Activated T-helper 2 cell treated with anti-CD3 and anti-CD28 coated beads, Interferon-gamma antibody, Interleukin-2, Interleukin-4, amounts not matched to agents 10 μg/mL and 5 μg/mL and 100 μg/mL, durations not matched to agents 14 hours and 24 hours and 36 hours (primary cell): ENCODE measurements around the gene FUT4. TPM values are rescaled to one million over a fixed set of nuclear protein-coding genes. Genes with fewer than 3 reads are reported as not detected.
"Not testable (repeated sequence)": the region's sequence is repeated elsewhere in the genome, so short reads cannot be mapped to it uniquely, and the experiment has no call there.

Experiments used
- DNase-seq: peaks from one replicate; pipeline ENCODE4 v3.0.0; 2021; ENCODE audit warnings: low spot score
- H3K27ac Mint-ChIP-seq: one replicate; pipeline ENCODE4 v1.8.0; 2021; ENCODE audit warnings: mixed read lengths
- H3K27me3 Mint-ChIP-seq: one replicate; pipeline ENCODE4 v1.8.0; 2021; ENCODE audit warnings: low read depth, mixed read lengths
- H3K36me3 Mint-ChIP-seq: one replicate; pipeline ENCODE4 v1.8.0; 2021; ENCODE audit warnings: low read depth, mixed read lengths
- H3K4me1 Mint-ChIP-seq: one replicate; pipeline ENCODE4 v1.8.0; 2021; ENCODE audit warnings: low read depth, mixed read lengths
- H3K4me3 Mint-ChIP-seq: one replicate; pipeline ENCODE4 v1.8.0; 2021; ENCODE audit warnings: low read depth, mild to moderate bottlenecking, moderate library complexity, mixed read lengths
- H3K9me3 Mint-ChIP-seq: one replicate; pipeline ENCODE4 v1.8.0; 2021; ENCODE audit warnings: mixed read lengths
- intact Hi-C: fragments of 100-400 bp; cut with micrococcal nuclease; formaldehyde crosslinking; loops from one replicate; pipeline ENCODE4 v1.15.1; 2023
- total RNA-seq: library from RNA; stranded (reverse); gene quantifications from 2 replicates; pipeline ENCODE4 v1.2.3, GENCODE V29; 2022

The FUT4 gene
- total RNA-seq, 1 donor from 2014 or later, result 8.9 TPM

DNA sequence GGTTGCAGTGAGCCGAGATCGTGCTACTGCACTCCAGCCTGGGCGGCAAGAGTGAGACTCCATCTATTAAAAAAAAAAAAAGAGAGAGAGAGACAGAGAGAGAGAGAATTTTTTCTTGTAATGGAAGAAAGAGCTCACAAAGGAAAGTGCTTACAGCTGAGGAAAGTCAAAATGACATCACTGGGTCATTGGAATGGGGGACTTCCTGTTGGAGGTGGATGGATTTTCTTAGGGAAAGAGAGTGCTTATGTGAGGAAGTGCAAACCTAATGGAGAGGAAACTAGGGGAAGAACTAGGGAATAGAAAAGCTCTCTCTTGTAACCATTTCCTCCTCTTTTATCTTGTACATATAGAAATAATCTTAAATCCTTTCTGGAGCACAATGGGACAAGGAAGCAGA lies 17.1 kb downstream of the FUT4 start:
- no peaks in the 10 kb centered on the region for H3K36me3 Mint-ChIP-seq
- no peak overlapping the region for H3K4me3 Mint-ChIP-seq
- no peaks in the 10 kb centered on the region for H3K9me3 Mint-ChIP-seq
- no peak for DNase-seq
- intact Hi-C loops, result no loop called here
- H3K4me1 Mint-ChIP-seq, result peaks cover 2% of the 10 kb centered on the region
- H3K27me3 Mint-ChIP-seq, result no peaks in the 10 kb centered on the region
- H3K27ac Mint-ChIP-seq, result no peak overlapping the region

DNA sequence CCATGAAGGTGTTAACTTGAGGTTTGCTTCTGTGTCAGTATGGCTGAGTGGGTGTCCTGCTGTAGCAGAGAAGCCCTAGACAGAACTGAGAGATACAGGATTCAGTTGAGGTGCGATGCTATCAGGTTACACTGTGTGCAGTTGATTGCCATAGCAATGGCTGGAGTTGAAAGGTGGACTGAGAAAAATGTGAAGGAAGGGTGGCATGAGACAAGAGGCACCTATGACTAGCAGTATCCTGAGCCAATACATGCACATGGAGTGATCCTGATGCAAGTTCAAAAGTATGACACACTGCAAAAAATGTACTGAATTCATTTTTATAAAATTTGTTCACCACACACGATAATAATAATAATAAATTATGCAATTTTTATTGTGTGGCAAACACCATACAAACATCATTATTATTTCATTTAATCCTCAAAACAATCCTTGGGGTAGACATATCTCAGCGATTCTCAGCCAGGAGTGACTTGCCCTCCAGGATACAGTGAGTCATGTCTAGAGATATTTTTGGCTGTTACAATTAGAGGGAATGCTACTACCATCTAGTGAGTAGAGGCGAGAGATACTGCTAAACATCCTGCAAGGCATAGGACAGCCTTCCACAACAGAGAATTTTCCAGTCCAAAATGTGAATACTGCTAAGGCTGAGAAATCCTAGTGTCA lies 19.6 kb downstream of the FUT4 start:
- intact Hi-C loops, result no loop called here
- Mint-ChIP-seq H3K4me3 (no peak overlapping the region), H3K36me3 (no peaks in the 10 kb centered on the region), H3K27ac (no peak overlapping the region), H3K27me3 (no peaks in the 10 kb centered on the region), H3K4me1 (peaks cover 2% of the 10 kb centered on the region), H3K9me3 (no peaks in the 10 kb centered on the region)
- no peak for DNase-seq

DNA sequence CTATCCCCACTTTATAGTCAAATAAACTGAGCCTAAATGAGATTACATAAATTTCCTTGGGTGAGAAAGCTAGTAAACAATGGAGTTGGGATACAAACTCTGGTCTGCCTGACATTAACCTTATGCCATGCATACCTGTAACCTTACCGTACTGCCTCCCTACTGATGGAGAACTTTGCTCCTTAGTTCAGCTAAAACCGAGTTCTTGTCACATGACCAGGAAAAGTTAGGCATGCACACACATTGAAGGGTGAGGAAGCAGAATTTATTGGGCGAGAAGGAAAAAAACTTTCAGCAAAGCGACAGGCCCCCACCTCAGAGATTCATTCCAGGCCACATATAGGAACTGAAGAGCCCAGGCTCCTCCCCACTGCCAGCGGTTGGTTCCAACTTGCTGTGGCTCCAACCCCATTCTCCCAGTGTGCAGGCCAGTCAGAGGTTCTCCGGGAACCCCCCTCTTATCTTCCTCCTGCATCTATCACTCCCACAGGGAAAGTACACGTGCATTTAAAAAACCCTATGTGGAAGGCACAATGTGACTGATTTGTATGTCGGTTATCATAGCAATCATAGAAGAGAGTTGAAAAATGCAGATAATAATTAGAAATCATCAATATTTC lies 20.2 kb downstream of the FUT4 start:
- peaks cover 2% of the 10 kb centered on the region for H3K4me1 Mint-ChIP-seq
- H3K27ac Mint-ChIP-seq, result no peak overlapping the region
- no peak overlapping the region for H3K4me3 Mint-ChIP-seq
- H3K27me3 Mint-ChIP-seq, result no peaks in the 10 kb centered on the region
- no peaks in the 10 kb centered on the region for H3K9me3 Mint-ChIP-seq
- intact Hi-C loops, result no loop called here
- no peak for DNase-seq
- H3K36me3 Mint-ChIP-seq, result no peaks in the 10 kb centered on the region

DNA sequence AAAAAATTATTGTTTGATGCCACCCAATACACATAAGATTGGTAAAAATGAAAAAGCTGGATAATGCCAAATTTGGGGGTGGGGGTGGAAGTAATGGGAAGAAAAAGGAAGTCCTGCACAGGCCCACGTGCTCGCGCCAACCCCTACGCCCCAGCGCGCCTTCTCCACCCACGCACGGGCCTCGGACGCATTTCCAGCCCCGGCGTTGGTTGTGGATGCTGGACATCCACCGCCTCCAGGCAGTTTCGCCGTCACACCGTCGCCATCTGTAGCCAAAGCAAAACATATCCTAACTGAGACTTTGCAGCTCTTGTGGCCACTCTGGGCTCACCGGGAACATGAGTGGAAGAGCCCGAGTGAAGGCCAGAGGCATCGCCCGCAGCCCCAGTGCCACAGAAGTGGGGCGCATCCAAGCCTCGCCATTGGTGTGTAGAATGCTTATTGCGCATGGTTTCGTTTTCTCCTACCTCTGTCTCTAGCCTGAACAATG lies 23.5 kb downstream of the FUT4 start, which contains the start of gene PIWIL4:
TSS of gene PIWIL4 (plus strand) at position 188 of the 490 bp plus-strand sequence. CDS start at position 339, 151 bp downstream.
- no peak for DNase-seq
- Mint-ChIP-seq H3K4me1 (peaks cover 2% of the 10 kb centered on the region), H3K27me3 (no peaks in the 10 kb centered on the region), H3K27ac (no peak within 1 kb of the TSS), H3K36me3 (no peaks in the 10 kb centered on the region), H3K4me3 (no peak within 1 kb of the TSS), H3K9me3 (no peaks in the 10 kb centered on the region)
- intact Hi-C loops, result no loop called here

DNA sequence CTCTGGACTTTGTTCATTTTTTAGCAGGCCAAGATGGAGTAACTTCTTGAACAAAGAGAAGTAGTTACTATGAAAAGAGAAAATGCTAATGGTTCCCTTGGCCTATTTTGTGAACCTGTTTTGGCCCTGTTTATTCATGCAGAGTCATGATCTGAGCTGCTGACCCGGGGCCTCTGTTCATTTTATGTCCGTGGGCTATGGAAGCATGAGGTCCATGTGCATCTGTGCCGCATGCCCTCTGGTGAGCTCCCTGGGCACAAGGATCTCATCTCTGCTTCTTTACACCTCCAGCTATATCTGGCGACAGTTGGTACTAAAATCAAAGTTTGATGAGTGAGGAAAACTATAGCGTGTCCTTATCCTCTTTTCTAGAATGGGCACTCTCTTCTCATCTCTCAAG lies 24.5 kb downstream of the FUT4 start:
- Mint-ChIP-seq H3K36me3 (no peaks in the 10 kb centered on the region), H3K4me3 (no peak overlapping the region), H3K9me3 (no peaks in the 10 kb centered on the region), H3K27ac (no peak overlapping the region), H3K4me1 (peaks cover 2% of the 10 kb centered on the region), H3K27me3 (no peaks in the 10 kb centered on the region)
- DNase-seq, result no peak
- intact Hi-C loops, result no loop called here

DNA sequence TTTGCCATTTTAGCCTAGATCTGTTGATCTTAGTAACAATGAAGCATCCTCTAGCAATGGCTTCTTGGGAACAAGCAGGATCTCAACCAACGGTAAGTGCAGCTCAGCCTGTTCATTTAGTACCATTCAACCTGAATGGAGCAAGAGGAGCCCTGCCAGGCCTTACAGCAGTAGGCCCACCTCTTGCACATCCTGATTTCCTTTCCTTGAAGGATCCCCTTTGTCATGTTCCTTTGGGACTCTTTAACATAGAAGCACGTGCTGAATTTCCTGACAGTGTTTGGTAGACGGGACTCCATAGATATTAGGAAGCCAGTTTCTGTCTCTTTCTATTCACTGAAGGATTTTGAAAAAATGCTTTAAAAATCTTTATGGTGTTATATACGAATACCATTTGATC lies 25.0 kb downstream of the FUT4 start:
- intact Hi-C loops, result no loop called here
- Mint-ChIP-seq H3K4me3 (no peak overlapping the region), H3K27ac (no peak overlapping the region), H3K36me3 (no peaks in the 10 kb centered on the region), H3K9me3 (no peaks in the 10 kb centered on the region), H3K4me1 (peaks cover 2% of the 10 kb centered on the region), H3K27me3 (no peaks in the 10 kb centered on the region)
- no peak for DNase-seq

DNA sequence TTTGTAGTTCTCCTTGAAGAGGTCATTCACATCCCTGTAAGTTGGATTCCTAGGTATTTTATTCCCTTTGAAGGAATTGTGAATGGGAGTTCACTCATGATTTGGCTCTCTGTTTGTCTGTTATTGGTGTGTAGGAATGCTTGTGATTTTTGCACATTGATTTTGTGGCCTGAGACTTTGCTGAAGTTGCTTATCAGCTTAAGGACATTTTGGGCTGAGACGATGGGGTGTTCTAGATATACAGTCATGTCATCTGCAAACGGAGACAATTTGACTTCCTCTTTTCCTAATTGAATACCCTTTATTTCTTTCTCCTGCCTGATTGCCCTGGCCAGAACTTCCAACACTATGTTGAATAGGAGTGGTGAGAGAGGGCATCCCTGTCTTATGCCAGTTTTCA lies 29.3 kb downstream of the FUT4 start:
- DNase-seq, H3K27ac Mint-ChIP-seq, H3K9me3 Mint-ChIP-seq, H3K4me1 Mint-ChIP-seq, H3K36me3 Mint-ChIP-seq, H3K4me3 Mint-ChIP-seq, H3K27me3 Mint-ChIP-seq, intact Hi-C loops: not testable (repeated sequence)

DNA sequence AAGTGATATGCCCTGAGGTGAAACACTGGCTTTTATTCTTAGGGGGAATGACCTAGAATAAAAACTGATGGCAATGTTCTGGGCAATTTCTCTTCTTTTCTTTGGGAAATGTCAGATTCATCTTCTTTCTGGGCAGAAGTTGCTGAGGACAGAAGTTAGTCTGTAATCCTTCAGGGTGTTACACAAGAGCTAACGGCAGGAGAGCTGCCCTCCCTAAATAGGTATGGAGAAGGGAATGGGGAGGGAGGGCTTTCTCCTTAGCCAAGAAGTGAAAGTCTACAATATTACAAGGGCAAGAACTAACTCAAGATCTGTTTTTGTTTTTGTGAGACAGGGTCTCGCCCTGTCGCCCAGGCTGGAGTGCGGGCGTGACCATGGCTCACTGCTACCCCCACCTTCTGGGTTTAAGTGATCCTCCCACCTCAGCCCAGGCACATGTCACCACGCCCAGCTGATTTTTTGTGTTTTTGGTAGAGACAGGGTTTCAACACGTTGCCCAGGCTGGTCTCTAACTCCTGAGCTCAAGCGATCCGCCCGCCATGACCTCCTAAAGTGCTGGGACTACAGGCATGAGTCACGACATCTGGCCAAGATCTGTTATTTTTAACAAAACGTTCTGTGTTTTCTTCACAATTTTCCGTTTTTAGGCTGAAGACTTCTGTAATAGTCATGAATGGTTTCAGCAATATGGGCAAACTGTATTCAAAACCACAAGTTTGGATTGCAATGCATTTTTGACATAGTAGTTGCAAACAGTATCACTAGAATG lies 30.7 kb downstream of the FUT4 start:
- Mint-ChIP-seq H3K27me3 (peaks cover 5% of the 10 kb centered on the region), H3K27ac (no peak overlapping the region), H3K4me1 (no peaks in the 10 kb centered on the region), H3K4me3 (no peak overlapping the region), H3K36me3 (no peaks in the 10 kb centered on the region), H3K9me3 (no peaks in the 10 kb centered on the region)
- no peak for DNase-seq
- intact Hi-C loops, result no loop called here

DNA sequence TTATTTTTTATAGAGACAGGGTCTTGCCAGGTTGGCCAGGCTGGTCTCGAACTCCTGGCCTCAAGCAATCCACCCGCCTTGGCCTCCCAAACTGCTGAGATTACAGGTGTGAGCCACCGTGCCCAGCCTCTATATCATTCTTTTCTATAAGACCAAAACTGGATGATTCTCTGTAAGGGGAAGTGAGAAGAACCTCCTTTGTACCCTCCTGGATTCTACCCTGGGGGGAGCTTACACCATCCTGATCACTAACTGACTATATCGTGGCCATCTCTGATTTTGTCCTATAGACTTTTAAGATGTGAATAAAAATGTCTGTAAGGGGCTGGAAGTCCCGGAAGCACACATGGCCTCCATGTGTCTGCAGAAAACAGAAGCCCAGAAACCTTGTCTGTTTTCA lies 32.6 kb downstream of the FUT4 start:
- H3K27ac Mint-ChIP-seq, result no peak overlapping the region
- peaks cover 5% of the 10 kb centered on the region for H3K27me3 Mint-ChIP-seq
- intact Hi-C loops, result no loop called here
- H3K9me3 Mint-ChIP-seq, result no peaks in the 10 kb centered on the region
- no peak for DNase-seq
- no peaks in the 10 kb centered on the region for H3K4me1 Mint-ChIP-seq
- H3K36me3 Mint-ChIP-seq, result no peaks in the 10 kb centered on the region
- no peak overlapping the region for H3K4me3 Mint-ChIP-seq

DNA sequence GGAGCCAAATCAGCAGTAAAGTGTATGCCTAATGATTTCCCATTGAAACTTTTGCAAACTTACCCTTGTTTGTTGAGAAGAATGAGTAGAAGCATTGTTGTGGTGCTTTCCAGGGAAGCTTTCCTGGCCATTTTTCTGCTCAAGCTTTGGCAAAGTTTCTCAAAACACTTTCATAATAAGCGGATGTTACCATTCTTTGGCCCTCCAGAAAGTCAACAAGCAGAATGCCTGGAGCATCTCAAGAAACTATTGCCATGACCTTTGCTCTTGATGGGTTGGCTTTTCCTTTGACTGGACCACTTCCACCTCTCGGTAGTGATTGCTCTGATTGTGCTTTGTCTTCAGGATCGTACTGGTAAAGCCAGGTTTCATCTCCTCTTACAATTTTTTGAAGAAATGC lies 34.1 kb downstream of the FUT4 start:
- H3K27ac Mint-ChIP-seq, result no peak overlapping the region
- H3K36me3 Mint-ChIP-seq, result no peaks in the 10 kb centered on the region
- no peak overlapping the region for H3K4me3 Mint-ChIP-seq
- H3K4me1 Mint-ChIP-seq, result no peaks in the 10 kb centered on the region
- peaks cover 5% of the 10 kb centered on the region for H3K27me3 Mint-ChIP-seq
- DNase-seq, result no peak
- no peaks in the 10 kb centered on the region for H3K9me3 Mint-ChIP-seq
- intact Hi-C loops, result no loop called here

DNA sequence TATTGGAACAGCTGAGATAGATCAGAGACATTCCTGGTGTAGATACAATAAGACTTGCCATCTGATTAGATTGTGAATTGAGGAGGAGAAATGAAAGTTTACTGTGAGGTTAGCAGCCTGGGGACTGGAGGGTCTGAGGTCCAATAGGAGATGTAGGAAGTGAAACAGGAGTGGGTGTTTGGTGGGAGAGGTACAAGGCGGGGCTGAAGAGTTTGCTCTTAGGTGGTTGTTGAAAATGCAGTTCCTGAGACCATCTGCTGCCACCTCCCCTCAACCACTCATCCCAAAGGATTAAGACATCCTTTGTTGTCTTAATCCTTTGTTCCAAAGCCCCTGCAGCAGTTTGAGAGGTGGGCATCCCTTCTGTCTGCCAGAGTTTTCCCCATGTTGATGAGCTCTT lies 38.2 kb downstream of the FUT4 start:
- H3K27me3 Mint-ChIP-seq, result no peaks in the 10 kb centered on the region
- H3K4me1 Mint-ChIP-seq, result no peaks in the 10 kb centered on the region
- no peak overlapping the region for H3K27ac Mint-ChIP-seq
- intact Hi-C loops, result no loop called here
- no peak for DNase-seq
- no peaks in the 10 kb centered on the region for H3K36me3 Mint-ChIP-seq
- no peak overlapping the region for H3K4me3 Mint-ChIP-seq
- H3K9me3 Mint-ChIP-seq, result no peaks in the 10 kb centered on the region

DNA sequence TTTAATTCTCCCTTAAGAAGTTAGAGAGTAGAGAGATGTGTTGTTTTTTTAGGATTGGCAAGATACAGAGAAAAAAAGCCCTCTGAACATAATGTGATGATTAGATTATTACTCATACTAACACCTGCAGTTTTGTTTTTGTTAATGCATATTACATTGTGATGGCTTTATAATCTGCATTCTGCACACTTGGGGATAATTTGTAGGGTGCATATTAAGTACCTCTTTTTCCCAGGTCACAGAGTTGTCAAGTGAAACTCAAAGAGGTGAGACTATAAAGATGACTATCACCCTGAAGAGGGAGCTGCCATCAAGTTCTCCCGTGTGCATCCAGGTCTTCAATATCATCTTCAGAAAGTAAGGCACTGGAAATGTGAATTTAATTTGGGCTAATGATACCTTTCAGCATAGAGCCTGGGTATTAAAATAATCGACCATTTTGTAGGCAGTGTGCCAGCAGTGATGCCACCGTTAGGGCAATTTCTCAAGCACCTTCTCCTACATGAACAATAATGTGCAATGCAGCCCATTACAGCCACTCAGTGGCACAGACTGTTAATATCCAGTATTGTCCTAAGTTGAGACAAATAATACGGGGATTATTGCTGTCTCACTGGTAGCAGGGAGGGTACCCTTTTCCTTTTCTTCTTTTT lies 39.6 kb downstream of the FUT4 start:
- no peaks in the 10 kb centered on the region for H3K36me3 Mint-ChIP-seq
- intact Hi-C loops, result no loop called here
- H3K9me3 Mint-ChIP-seq, result no peaks in the 10 kb centered on the region
- H3K27me3 Mint-ChIP-seq, result no peaks in the 10 kb centered on the region
- H3K4me3 Mint-ChIP-seq, result no peak overlapping the region
- H3K27ac Mint-ChIP-seq, result no peak overlapping the region
- no peak for DNase-seq
- no peaks in the 10 kb centered on the region for H3K4me1 Mint-ChIP-seq
